Measurements from ENCODE around the gene CLECL1. TPM values are rescaled to one million over a fixed set of nuclear protein-coding genes. Genes with fewer than 3 reads are reported as not detected.

CLECL1 gene
- total and polyA plus RNA-seq, 4 donors: 0.17 to 0.42 (median 0.35) TPM

DNA sequence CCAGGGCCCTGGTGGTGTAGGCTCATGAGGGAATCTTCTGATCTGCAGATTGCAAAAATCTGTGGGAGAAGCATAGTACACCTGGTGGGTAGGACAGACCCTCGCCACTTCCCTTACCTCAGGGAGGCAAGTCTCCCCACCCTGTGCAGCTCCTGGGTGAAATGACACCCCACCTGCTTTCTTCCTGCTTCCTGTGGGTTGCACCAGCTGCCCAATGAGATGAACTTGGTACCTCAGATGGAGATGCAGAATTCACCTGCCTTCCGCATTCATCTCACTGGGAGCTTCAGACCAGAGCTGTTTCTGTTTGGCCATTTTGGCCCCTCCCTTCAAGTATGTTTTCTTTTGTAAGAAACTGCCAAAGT lies 58.7 kb downstream of the CLECL1 start:
- Histone ChIP-seq H3K9ac (ENCODE audit: low read depth in 1 of 2, low read length in 2 of 2) (no peak overlapping the region), H3K27ac (ENCODE audit: low read depth in 1 of 2, low read length in 2 of 2) (no peak overlapping the region), H3K36me3 (ENCODE audit: control insufficient read depth in 4 of 4, insufficient read depth in 3 of 4, low read depth in 1 of 4, low read length in 3 of 4) (no peaks in the 10 kb centered on the region), H3K27me3 (ENCODE audit: control insufficient read depth in 4 of 4, insufficient read depth in 4 of 4, low read length in 3 of 4) (no peaks in the 10 kb centered on the region), H3K4me3 (ENCODE audit: low read depth in 1 of 3, low read length in 3 of 3) (no peak overlapping the region), H3K4me1 (ENCODE audit: control insufficient read depth in 4 of 4, insufficient read depth in 4 of 4, low read length in 3 of 4) (no peaks in the 10 kb centered on the region), H3K9me3 (ENCODE audit: control insufficient read depth in 4 of 4, low read length in 3 of 4) (no peaks in the 10 kb centered on the region)
- no peak for DNase-seq (ENCODE audit: low spot score)
- TF ChIP-seq TAF1 (conservative IDR thresholded peaks at IDR 0.05): no peak
- no peak for TF ChIP-seq HNF4A (conservative IDR thresholded peaks at IDR 0.05)
- no peak for TF ChIP-seq FOXA2 (IDR thresholded peaks at IDR 0.05)
- TF ChIP-seq, protein P1, sequence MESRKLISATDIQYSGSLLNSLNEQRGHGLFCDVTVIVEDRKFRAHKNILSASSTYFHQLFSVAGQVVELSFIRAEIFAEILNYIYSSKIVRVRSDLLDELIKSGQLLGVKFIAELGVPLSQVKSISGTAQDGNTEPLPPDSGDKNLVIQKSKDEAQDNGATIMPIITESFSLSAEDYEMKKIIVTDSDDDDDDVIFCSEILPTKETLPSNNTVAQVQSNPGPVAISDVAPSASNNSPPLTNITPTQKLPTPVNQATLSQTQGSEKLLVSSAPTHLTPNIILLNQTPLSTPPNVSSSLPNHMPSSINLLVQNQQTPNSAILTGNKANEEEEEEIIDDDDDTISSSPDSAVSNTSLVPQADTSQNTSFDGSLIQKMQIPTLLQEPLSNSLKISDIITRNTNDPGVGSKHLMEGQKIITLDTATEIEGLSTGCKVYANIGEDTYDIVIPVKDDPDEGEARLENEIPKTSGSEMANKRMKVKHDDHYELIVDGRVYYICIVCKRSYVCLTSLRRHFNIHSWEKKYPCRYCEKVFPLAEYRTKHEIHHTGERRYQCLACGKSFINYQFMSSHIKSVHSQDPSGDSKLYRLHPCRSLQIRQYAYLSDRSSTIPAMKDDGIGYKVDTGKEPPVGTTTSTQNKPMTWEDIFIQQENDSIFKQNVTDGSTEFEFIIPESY (IDR thresholded peaks at IDR 0.05): no peak
- WGBS: 87% methylated on average over 2 of the region's 2 CpGs

DNA sequence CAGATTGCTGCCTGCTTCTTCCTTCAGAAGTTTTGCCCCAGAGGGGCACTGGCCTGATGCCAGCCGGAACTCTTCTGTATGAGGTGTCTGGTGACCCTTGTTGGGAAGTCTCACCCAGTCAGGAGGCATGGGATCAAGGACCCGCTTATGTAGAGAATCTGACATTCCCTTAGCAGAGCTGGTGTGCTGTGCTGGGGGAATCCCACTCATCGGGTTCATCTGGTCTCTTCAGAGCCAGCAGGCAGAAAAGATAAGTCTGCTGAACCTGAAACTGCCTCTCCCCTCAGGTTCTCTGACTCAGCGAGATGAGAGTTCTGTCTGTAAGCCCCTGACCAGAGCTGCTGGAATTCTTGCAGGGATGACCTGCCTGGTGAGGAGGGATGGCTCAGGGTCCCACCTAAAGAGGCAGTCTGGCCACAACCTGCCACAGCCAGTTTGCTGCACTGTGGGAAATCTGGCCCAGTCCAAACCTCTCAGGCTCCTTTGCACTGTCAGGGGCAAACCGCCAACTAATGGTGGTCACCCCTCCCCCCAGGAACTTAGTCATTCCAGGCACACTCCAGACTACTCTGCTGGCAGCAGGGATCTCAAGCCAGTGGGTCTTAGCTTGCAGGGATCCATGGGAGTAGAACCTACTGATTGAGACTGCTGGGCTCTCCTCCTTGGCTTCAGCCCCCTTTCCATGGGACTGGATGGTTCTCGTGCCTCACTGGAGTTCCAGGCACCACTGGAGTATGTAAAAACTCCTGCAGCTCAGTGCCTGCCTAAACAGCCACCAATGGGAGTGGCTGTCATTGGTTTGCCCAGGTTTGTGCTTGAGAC lies 59.3 kb downstream of the CLECL1 start:
- DNase-seq (ENCODE audit: low spot score): no peak
- H3K27ac ChIP-seq (ENCODE audit: low read depth in 1 of 2, low read length in 2 of 2): no peak overlapping the region
- TF ChIP-seq HNF4A (conservative IDR thresholded peaks at IDR 0.05) (no peak), YY1 (IDR thresholded peaks at IDR 0.05) (no peak), EGR1 (IDR thresholded peaks at IDR 0.05; ENCODE audit: low read depth in 2 of 2) (no peak), HNF4G (IDR thresholded peaks at IDR 0.05) (no peak), SP1 (IDR thresholded peaks at IDR 0.05) (no peak), JUND (IDR thresholded peaks at IDR 0.05) (no peak), FOXA2 (IDR thresholded peaks at IDR 0.05) (no peak), NR2F2 (IDR thresholded peaks at IDR 0.05) (no peak), RAD21 (IDR thresholded peaks at IDR 0.05) (no peak), RXRA (IDR thresholded peaks at IDR 0.05) (no peak), FOXA1 (IDR thresholded peaks at IDR 0.05) (no peak)
- TF ChIP-seq, protein P1 (IDR thresholded peaks at IDR 0.05): no peak
- TF ChIP-seq, protein P2, sequence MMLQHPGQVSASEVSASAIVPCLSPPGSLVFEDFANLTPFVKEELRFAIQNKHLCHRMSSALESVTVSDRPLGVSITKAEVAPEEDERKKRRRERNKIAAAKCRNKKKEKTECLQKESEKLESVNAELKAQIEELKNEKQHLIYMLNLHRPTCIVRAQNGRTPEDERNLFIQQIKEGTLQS (IDR thresholded peaks at IDR 0.05): no peak
- TF ChIP-seq, protein P3, sequence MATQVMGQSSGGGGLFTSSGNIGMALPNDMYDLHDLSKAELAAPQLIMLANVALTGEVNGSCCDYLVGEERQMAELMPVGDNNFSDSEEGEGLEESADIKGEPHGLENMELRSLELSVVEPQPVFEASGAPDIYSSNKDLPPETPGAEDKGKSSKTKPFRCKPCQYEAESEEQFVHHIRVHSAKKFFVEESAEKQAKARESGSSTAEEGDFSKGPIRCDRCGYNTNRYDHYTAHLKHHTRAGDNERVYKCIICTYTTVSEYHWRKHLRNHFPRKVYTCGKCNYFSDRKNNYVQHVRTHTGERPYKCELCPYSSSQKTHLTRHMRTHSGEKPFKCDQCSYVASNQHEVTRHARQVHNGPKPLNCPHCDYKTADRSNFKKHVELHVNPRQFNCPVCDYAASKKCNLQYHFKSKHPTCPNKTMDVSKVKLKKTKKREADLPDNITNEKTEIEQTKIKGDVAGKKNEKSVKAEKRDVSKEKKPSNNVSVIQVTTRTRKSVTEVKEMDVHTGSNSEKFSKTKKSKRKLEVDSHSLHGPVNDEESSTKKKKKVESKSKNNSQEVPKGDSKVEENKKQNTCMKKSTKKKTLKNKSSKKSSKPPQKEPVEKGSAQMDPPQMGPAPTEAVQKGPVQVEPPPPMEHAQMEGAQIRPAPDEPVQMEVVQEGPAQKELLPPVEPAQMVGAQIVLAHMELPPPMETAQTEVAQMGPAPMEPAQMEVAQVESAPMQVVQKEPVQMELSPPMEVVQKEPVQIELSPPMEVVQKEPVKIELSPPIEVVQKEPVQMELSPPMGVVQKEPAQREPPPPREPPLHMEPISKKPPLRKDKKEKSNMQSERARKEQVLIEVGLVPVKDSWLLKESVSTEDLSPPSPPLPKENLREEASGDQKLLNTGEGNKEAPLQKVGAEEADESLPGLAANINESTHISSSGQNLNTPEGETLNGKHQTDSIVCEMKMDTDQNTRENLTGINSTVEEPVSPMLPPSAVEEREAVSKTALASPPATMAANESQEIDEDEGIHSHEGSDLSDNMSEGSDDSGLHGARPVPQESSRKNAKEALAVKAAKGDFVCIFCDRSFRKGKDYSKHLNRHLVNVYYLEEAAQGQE (IDR thresholded peaks at IDR 0.05): no peak
- no peak overlapping the region for H3K4me3 ChIP-seq (ENCODE audit: low read depth in 1 of 3, low read length in 3 of 3)
- H3K4me1 ChIP-seq (ENCODE audit: control insufficient read depth in 4 of 4, insufficient read depth in 4 of 4, low read length in 3 of 4): no peaks in the 10 kb centered on the region
- no peaks in the 10 kb centered on the region for H3K27me3 ChIP-seq (ENCODE audit: control insufficient read depth in 4 of 4, insufficient read depth in 4 of 4, low read length in 3 of 4)
- H3K9me3 ChIP-seq (ENCODE audit: control insufficient read depth in 4 of 4, low read length in 3 of 4): no peaks in the 10 kb centered on the region
- H3K36me3 ChIP-seq (ENCODE audit: control insufficient read depth in 4 of 4, insufficient read depth in 3 of 4, low read depth in 1 of 4, low read length in 3 of 4): no peaks in the 10 kb centered on the region
- 75% methylated on average over 6 of the region's 6 CpGs for WGBS
- no peak overlapping the region for H3K9ac ChIP-seq (ENCODE audit: low read depth in 1 of 2, low read length in 2 of 2)

Other genes starting within 250 kb of the CLECL1 start
- gene KLRB1, start 125.2 kb downstream of the CLECL1 start, total RNA-seq: 1 to 10 TPM in 1 of 2 donors, under 1 TPM in 1; 0.75 to 1.2 TPM
- 1 to 10 TPM in 1 of 2 donors, under 1 TPM in 1; 0.53 to 1.2 TPM for gene KLRB1, start 125.2 kb downstream of the CLECL1 start, polyA plus RNA-seq
- 1 to 10 TPM; 3.1 to 3.7 TPM for gene CLEC2D, start 63.4 kb downstream of the CLECL1 start, total RNA-seq
- 1 to 10 TPM in 1 of 2 donors, under 1 TPM in 1; 0.16 to 2.8 TPM for gene CLEC2D, start 63.4 kb downstream of the CLECL1 start, polyA plus RNA-seq
- 1 to 10 TPM; 1.8 to 2.7 TPM for gene CD69, start 27.8 kb upstream of the CLECL1 start, total RNA-seq
- 1 to 10 TPM; 1.3 to 1.6 TPM for gene CD69, start 27.8 kb upstream of the CLECL1 start, polyA plus RNA-seq
- 1 to 10 TPM in 1 of 2 donors, under 1 TPM in 1; 0.56 to 1.5 TPM for gene KLRF1, start 94.4 kb upstream of the CLECL1 start, total RNA-seq
- gene KLRF1, start 94.4 kb upstream of the CLECL1 start, polyA plus RNA-seq: under 1 TPM; 0.18 to 0.96 TPM
- gene CLEC2B, start 136.3 kb upstream of the CLECL1 start, total RNA-seq: 1 to 10 TPM; 3.1 to 3.2 TPM
- gene CLEC2B, start 136.3 kb upstream of the CLECL1 start, polyA plus RNA-seq: 1 to 10 TPM; 2.9 to 4.2 TPM
- gene KLRF2, start 148.4 kb upstream of the CLECL1 start, total RNA-seq: not detected
- gene KLRF2, start 148.4 kb upstream of the CLECL1 start, polyA plus RNA-seq: not detected
- not detected for gene CLEC2A, start 199.3 kb upstream of the CLECL1 start, total RNA-seq
- gene CLEC2A, start 199.3 kb upstream of the CLECL1 start, polyA plus RNA-seq: not detected
- 1 to 10 TPM; 2.3 to 3.4 TPM for gene CLEC12A, start 238.3 kb upstream of the CLECL1 start, total RNA-seq
- 1 to 10 TPM; 3.0 to 4.7 TPM for gene CLEC12A, start 238.3 kb upstream of the CLECL1 start, polyA plus RNA-seq

Measured in liver (tissue), 9 donors.